ENCODE data around the gene TMCO1.
A peak's percentile ranks its signal among the peaks of the same experiment; 100 is the strongest.
"Not testable (repeated sequence)": the region's sequence is repeated elsewhere in the genome, so short reads cannot be mapped to it uniquely, and the experiment has no call there.

Gene TMCO1

GRCh38 chr1:165768513-165769394 lies at the start of gene TMCO1:
Gene TMCO1 (minus strand): TSS chr1:165768868. CDS start chr1:165768751, 117 bp downstream.
- DNase-seq = peak; percentile 97

DNA sequence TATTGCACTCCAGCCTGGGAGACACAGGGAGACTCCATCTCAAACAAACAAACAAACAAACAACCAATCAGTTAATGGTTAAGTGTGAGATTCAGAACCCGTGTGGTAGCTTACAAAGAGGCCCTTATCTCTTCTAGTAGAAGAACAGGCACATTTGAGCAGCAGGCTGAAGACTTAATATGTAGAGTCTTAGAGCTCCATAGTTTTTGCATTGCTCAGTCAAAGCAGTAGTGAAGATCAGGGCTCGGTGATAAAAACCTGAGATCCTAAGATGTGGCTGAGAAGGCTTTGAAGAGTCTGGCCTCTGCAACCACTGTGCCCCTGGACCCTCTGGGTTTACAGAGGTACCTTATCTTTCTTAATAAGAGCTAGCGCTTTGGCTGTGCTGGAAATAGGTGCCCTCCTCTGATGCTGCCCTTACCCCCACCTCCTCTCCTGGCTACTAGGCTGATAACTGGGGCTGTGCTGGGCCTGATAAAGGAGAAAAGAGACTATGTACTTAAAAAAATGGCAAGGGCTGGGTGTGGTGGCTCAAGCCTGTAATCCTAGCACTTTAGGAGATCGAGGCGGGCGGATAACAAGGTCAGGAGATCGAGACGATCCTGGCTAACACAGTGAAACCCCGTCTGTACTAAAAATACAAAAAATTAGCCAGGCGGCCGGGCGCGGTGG lies 48.3 kb upstream of the TMCO1 start:
- DNase-seq = no peak

DNA sequence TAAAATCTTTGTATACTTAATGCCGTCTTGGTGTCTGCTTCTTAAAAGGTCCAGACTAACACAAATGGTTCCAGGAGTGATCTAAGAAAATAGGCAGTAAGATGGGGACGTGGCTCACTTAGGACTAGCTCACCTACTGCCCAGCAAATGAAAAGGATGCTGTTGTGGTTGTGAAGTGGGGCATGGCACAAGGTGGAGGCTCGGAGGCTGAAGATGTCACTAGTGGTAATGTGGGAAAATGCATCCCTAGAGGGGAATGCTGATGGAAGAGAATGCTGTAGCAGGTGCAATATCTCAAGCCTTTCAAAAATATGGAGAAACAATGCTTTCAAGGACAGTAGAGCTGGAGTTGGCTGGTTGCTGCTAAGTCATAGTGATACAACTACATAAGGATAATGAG lies 47.5 kb upstream of the TMCO1 start:
- DNase-seq = no peak

DNA sequence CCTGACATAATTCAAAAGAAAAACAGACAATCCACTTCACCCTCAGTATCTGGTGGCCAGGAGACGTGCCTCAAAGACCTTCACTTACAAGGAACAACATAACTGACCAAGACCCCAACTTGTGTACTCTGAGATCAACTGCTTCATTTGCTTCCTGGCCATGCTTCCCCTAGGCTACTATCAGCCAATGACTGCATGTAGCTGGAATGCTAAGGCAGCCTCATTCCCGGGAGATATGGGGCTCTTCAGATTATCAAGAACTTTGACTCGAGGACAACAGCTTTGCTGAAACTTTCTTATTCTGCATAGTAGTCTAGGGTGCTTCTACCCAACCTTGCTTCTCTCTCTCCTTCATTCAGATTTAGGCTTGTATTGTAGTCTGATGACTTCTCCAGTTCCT lies 47.1 kb upstream of the TMCO1 start:
- no peak for DNase-seq

- no peak for DNase-seq
Measured at GRCh38 chr1:165807613-165808012, 38.9 kb upstream of the TMCO1 start.

DNA sequence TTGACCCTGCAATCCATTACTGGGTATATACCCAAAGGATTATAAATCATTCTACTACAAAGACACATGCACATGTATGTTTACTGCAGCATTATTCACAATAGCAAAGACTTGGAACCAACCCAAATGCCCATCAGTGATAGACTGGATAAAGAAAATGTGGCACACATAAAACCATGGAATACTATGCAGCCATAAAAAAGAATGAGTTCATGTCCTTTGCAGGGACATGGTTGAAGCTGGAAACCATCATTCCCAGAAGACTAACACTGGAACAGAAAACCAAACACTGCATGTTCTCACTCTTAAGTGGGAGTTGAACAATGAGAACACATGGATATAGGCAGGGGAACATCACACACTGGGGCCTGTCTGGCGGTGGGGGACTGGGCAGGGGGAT lies 35.8 kb upstream of the TMCO1 start:
- not testable (repeated sequence) for DNase-seq

- DNase-seq = no peak
Measured at GRCh38 chr1:165799387-165799786, 30.7 kb upstream of the TMCO1 start.

DNA sequence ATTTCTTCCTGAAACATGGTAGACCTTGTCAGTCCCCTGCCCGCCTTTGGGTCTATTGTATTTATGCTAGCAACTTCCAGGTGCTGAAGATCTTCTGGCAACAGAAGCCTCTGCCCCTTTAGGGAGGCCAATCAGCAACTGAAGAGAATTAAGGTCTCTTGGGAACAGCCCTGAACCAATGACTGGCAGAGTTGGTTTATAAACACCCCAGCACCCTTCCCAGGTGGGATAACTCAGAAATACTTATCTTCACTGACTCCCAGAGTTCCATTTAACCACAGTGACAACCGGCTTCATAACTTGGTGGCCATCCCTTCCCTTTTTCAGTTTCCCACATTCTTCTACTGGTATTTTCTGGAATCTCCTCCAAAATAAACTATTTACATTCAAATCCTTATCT lies 27.2 kb upstream of the TMCO1 start:
- no peak for DNase-seq

GRCh38 chr1:165793951-165794350 lies 25.3 kb upstream of the TMCO1 start:
- DNase-seq = no peak

DNA sequence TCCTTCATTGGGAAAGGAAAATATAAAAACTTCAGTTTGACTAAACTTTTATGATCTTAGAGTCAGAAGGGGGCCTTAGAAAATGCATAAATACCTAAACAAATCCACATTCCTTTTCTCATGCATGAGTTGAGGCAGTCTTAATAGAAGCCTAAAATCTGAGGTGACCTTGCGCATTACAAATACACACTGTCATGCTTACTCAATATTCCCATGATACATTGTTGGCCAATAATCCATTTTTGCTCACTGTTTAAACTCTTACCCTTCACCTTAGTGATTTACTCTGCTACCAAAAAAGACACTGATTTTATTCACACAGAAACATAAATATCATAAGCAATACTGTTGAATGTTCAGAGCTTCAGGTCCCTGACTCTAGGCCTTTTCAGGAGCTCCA lies 19.1 kb upstream of the TMCO1 start:
- DNase-seq = no peak

DNA sequence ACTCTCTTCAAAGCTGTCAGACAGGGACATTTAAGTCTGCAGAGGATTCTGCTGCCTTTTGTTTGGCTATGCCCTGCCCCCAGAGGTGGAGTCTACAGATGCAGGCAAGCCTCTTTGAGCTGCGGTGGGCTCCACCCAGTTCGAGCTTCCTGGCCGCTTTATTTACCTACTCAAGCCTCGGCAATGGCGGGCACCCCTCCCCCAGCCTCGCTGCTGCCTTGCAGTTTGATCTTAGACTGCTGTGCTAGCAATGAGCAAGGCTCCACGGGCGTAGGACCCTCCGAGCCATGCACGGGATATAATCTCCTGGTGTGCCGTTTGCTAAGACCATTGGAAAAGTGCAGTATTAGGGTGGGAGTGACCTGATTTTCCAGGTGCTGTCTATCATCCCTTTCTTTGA lies 14.9 kb upstream of the TMCO1 start:
- not testable (repeated sequence) for DNase-seq

- not testable (repeated sequence) for DNase-seq
Measured at GRCh38 chr1:165778197-165778596, 9.5 kb upstream of the TMCO1 start.

DNA sequence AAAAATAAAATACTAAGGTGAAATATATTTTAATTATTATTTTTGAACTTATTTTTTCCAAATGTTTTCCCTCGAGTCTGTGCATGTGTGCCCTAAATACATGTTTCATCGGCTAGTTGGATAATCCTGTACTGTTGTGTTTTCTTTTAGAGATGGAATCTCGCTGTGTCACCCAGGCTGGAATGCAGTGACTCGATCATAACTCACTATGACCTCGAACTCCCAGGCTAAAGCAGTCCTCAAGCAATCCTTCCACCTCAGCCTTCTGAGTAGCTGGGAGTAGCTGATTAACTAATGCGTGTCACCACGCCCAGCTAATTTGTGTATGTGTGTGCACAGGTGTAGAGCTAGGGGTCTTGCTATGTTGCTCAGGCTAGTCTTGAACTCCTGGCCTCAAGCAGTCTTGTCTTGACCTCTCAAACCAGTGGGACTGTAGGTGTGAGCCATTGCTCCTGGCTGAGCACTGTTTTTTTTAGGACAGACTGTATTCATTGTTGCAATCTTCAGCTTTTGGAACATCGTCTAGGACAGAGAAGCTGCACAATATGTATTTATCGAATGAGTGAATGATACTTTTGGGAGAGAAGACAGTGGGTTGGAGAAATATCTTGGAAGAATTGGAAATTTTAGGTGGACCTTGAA lies 4.8 kb upstream of the TMCO1 start:
- DNase-seq = no peak

GRCh38 chr1:165772739-165773138 lies 4.1 kb upstream of the TMCO1 start:
- DNase-seq = no peak

- no peak for DNase-seq
Measured at GRCh38 chr1:165764277-165764676, 4.4 kb downstream of the TMCO1 start.

DNA sequence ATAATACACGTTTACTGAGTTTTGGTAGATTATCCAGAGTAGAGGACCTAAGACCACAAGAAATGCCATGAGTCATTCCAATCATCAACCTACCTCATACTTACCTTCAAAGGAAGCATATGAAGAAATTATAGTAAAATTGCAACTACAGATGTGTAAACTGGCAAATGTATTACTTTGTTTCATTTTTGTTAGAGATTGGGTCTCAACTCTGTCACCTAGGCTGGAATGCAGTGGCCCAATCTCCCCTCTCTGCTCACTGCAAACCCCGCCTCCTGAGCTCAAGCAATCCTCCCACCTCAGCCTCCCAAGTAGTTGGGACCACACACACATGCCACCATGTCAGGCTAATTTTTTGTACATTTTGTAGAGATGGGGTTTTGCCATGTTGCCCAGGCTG lies 5.2 kb downstream of the TMCO1 start:
- no peak for DNase-seq

DNA sequence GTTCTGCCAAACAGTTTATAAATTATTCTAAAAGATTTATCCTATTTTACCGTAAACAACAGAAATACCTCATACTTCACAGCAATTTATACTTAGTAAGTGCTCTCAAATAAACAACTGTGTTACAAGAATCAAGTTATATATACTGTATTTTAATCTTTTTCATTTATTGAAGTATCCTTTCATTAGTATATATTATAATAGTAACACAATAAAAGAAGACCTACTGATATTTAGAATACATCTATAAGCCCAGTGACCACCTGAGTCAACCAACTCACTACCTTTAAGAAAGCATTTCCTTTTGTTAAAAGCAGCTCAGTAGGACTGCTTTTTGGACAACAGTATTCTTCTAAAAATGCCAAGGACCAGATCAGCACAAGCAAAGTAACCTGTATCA lies 5.9 kb downstream of the TMCO1 start:
- DNase-seq = no peak

- no peak for DNase-seq
Measured at GRCh38 chr1:165759095-165759494, 9.6 kb downstream of the TMCO1 start.

GRCh38 chr1:165755393-165756010 lies 13.2 kb downstream of the TMCO1 start:
- no peak for DNase-seq

GRCh38 chr1:165753934-165754333 lies 14.7 kb downstream of the TMCO1 start:
- no peak for DNase-seq

DNA sequence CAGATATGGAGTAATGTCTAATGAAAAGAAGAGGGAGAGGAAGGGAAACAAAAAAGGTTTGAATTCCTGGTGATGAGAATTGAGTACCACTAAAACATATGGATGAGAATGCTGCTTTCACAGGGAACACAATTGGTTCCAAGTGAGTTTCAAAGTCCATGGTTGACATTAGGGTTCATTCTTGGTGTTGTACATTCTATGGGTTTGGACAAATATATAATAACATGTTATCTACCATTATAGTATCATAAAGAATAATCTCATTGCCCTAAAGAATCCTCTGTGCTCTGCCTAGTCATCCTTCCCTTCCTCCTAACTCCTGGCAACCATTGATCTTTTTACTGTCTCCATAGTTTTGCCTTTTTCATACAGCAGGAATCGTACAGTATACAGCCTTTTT lies 20.1 kb downstream of the TMCO1 start:
- no peak for DNase-seq

GRCh38 chr1:165747632-165748447 lies 20.8 kb downstream of the TMCO1 start:
- DNase-seq = no peak
